HG03103 (cell line): ENCODE results near the gene HNRNPCL2.
"Not testable (repeated sequence)": the region's sequence is repeated elsewhere in the genome, so short reads cannot be mapped to it uniquely, and the experiment has no call there.

Experiments
- ATAC-seq: cut with Tn5 transposase; IDR thresholded peaks from one replicate; pipeline ENCODE4 v1.9.1; 2021; ENCODE audit warnings: low read depth; ENCODE audit not compliant: unreplicated experiment

The HNRNPCL2 gene

GRCh38 chr1:13116754-13117153 is at the start of gene HNRNPCL2:
Gene HNRNPCL2 (minus strand): TSS chr1:13116854. CDS start chr1:13116400, 454 bp downstream.
- ATAC-seq: not testable (repeated sequence)

GRCh38 chr1:13165531-13165930 is 48.9 kb upstream of the HNRNPCL2 start, which contains the start of gene HNRNPCL4:
Gene HNRNPCL4 (minus strand): TSS chr1:13165631. CDS start chr1:13165467, 164 bp downstream.
- not testable (repeated sequence) for ATAC-seq

- not testable (repeated sequence) for ATAC-seq
These were observed 39.3 kb upstream of the HNRNPCL2 start, which contains the start of gene PRAMEF26 for GRCh38 chr1:13155909-13156308. Gene PRAMEF26 (minus strand): TSS chr1:13156009. CDS start chr1:13153095, 2,914 bp downstream.

- ATAC-seq: not testable (repeated sequence)
These were observed 46.2 kb downstream of the HNRNPCL2 start, which contains the start of gene PRAMEF25 for GRCh38 chr1:13070474-13070873. Gene PRAMEF25 (plus strand): TSS chr1:13070774. CDS start chr1:13073694, 2,920 bp downstream.
